ENCODE measurements around the gene ADCY6.

Gene ADCY6

GRCh38 chr12:48789858-48790326, 1.0 kb upstream of the ADCY6 start:
- TF ChIP-seq CTCF (IDR thresholded peaks at IDR 0.05; ENCODE audit: extremely low read depth, missing control alignments) = no peak
- no peak for DNase-seq (ENCODE audit: low spot score)

GRCh38 chr12:48788524-48788853, 400 bp downstream of the ADCY6 start:
- DNase-seq (ENCODE audit: low spot score) = no peak

GRCh38 chr12:48787791-48788523, 932 bp downstream of the ADCY6 start:
- DNase-seq (ENCODE audit: low spot score) = no peak
- no peak for TF ChIP-seq CTCF (IDR thresholded peaks at IDR 0.05; ENCODE audit: extremely low read depth, missing control alignments)

More at GRCh38 chr12:48788524-48788853, 400 bp downstream of the ADCY6 start:
- TF ChIP-seq CTCF (IDR thresholded peaks at IDR 0.05; ENCODE audit: extremely low read depth, missing control alignments) = no peak

- DNase-seq (ENCODE audit: low spot score) = no peak
- no peak for TF ChIP-seq CTCF (IDR thresholded peaks at IDR 0.05; ENCODE audit: extremely low read depth, missing control alignments)
These were observed 2.0 kb downstream of the ADCY6 start for GRCh38 chr12:48786591-48787544.

- DNase-seq (ENCODE audit: low spot score) = no peak
- TF ChIP-seq CTCF (IDR thresholded peaks at IDR 0.05; ENCODE audit: extremely low read depth, missing control alignments) = no peak
These were observed 5.5 kb downstream of the ADCY6 start for GRCh38 chr12:48783432-48783831.

GRCh38 chr12:48782457-48783395, 6.2 kb downstream of the ADCY6 start:
- no peak for DNase-seq (ENCODE audit: low spot score)
- TF ChIP-seq CTCF (IDR thresholded peaks at IDR 0.05; ENCODE audit: extremely low read depth, missing control alignments) = no peak
